SHP77 (cell line): ENCODE results near the gene KRTAP10-11.
"Not testable (repeated sequence)": the region's sequence is repeated elsewhere in the genome, so short reads cannot be mapped to it uniquely, and the experiment has no call there.

Experiments used
- DNase-seq, 2 experiments: peaks; one replicate each; lab custom pipeline; 2025; lab: John Stamatoyannopoulos, UW

Gene KRTAP10-11

DNA sequence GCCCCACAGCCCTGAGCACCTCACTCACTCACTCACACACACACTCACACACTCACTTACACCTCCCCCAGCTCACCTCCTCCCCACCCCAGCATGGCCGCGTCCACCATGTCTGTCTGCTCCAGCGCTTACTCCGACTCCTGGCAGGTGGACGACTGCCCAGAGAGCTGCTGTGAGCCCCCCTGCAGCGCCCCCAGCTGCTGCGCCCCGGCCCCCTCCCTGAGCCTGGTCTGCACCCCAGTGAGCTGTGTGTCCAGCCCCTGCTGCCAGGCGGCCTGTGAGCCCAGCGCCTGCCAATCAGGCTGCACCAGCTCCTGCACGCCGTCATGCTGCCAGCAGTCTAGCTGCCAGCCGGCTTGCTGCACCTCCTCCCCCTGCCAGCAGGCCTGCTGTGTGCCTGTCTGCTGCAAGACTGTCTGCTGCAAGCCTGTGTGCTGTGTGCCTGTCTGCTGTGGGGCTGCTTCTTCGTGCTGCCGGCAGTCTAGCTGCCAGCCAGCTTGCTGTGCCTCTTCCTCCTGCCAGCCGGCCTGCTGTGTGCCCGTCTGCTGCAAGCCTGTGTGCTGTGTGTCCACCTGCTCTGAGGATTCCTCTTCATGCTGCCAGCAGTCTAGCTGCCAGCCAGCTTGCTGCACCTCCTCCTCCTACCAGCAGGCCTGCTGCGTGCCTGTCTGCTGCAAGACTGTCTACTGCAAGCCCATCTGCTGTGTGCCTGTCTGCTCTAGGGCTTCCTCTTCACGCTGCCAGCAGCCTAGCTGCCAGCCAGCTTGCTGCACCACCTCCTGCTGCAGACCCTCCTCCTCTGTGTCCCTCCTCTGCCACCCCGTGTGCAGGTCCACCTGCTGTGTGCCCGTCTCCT lies at the start of gene KRTAP10-11:
KRTAP10-11 (plus strand) TSS at position 49 of the 856 bp plus-strand sequence; CDS start at position 94, 45 bp downstream.
- peak in 1 of 2 experiments; percentile 53 for DNase-seq

GRCh38 chr21:44598061-44598460 lies 48.2 kb upstream of the KRTAP10-11 start:
- no peak for DNase-seq

GRCh38 chr21:44599264-44600029 lies 46.8 kb upstream of the KRTAP10-11 start:
- no peak for DNase-seq

DNA sequence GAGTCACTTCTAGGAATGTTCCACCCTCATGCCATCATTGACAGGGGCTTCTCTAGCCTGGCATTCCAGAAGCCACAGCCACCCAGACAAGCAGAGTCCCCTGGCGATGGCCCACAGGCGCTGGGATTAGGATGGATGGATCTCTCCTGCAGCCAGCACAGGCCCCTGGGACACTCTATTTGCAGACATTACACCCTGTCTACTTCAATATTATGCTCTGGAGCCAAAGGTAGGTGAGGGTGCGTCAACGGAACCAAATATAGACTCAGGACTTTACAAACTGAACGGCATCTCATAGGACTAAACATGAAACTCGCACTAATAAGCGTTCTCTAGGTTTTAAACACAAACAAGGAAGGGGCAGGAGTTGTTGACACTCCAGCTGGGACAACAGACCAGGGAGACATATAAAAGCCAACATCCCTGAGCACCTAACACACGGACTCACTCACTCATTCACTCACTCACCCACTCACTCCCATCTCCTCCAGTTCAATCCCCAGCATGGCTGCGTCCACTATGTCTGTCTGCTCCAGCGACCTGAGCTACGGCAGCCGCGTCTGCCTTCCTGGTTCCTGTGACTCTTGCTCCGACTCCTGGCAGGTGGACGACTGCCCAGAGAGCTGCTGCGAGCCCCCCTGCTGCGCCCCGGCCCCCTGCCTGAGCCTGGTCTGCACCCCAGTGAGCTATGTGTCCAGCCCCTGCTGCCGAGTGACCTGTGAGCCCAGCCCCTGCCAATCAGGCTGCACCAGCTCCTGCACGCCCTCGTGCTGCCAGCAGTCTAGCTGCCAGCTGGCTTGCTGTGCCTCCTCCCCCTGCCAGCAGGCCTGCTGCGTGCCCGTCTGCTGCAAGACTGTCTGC lies 45.9 kb upstream of the KRTAP10-11 start, which contains the start of gene KRTAP10-7:
KRTAP10-7 (plus strand) TSS at position 480 of the 861 bp plus-strand sequence; CDS start at position 505, 25 bp downstream.
- not testable (repeated sequence) for DNase-seq

DNA sequence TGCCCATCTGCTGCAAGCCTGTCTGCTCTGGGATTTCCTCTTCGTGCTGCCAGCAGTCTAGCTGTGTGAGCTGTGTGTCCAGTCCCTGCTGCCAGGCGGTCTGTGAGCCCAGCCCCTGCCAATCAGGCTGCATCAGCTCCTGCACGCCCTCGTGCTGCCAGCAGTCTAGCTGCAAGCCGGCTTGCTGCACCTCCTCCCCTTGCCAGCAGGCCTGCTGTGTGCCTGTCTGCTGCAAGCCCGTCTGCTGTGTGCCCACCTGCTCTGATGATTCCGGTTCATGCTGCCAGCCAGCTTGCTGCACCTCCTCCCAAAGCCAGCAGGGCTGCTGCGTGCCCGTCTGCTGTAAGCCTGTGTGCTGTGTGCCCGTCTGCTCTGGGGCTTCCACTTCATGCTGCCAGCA lies 45.1 kb upstream of the KRTAP10-11 start:
- DNase-seq = peak; percentile 29 to 47

DNA sequence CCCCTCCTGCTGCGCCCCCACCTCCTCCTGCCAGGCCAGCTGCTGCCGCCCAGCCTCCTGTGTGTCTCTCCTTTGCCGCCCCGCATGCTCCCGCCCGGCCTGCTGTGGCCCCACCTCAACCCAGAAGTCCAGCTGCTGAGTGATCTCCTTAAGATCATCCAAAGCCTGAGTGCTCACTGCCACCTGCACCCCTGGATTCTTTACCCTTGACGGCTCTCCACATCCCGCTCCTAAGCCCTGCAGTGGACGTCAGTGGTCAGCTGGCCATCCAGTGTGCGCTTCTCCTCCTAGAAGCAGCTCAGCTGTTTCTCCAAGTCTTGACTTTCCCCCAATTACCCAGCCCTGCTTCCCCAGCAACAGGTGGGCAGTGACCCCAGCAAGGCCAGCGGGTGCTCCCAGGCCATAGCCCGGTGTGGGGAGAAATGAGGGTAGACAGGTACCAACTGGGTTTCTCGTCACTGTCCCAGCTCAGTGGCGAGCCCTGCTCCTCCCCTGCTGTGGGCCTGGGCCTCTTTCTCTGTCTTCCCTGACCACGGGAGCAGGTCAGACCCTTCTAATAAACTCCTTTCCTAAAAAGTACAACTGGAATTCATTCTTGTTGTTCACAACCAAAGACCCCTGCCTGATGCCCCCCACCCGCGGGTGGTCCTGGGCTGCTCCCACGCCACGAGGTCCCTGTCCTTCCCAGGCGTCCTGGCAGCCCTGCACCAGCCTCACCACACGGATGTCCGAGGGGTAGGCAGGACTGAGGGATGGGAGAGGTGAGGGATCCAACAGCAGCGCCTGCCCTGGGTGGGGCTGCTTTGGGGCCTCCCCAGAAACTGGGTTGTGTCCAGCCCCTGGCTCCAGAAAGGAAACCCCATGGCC lies 44.4 kb upstream of the KRTAP10-11 start:
- no peak for DNase-seq

DNA sequence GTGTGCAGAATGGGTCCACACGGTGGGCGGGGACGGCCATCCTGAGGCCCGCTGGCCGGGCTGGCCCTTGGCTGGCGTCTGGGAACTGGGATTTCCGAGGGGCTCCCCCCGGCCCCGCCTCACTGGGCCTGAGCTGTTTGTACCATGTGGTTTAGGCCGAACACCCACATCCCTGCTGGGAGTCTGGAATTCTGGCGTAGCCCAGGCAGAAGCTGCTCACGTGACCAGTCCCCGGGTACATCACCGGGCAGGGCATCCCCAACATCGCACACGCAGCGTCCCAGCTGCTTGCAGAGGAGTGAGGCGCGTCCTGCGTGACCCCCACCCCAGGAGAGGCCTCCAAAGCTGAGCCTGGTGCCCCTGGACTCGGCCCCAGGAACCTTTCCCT lies 43.8 kb upstream of the KRTAP10-11 start:
- no peak for DNase-seq

GRCh38 chr21:44603109-44603875 lies 42.9 kb upstream of the KRTAP10-11 start:
- DNase-seq = no peak

GRCh38 chr21:44603911-44604310 lies 42.3 kb upstream of the KRTAP10-11 start:
- DNase-seq = no peak

- no peak for DNase-seq
Measured at GRCh38 chr21:44606495-44606894, 39.7 kb upstream of the KRTAP10-11 start.

GRCh38 chr21:44609193-44609592 lies 37.0 kb upstream of the KRTAP10-11 start:
- no peak for DNase-seq

DNA sequence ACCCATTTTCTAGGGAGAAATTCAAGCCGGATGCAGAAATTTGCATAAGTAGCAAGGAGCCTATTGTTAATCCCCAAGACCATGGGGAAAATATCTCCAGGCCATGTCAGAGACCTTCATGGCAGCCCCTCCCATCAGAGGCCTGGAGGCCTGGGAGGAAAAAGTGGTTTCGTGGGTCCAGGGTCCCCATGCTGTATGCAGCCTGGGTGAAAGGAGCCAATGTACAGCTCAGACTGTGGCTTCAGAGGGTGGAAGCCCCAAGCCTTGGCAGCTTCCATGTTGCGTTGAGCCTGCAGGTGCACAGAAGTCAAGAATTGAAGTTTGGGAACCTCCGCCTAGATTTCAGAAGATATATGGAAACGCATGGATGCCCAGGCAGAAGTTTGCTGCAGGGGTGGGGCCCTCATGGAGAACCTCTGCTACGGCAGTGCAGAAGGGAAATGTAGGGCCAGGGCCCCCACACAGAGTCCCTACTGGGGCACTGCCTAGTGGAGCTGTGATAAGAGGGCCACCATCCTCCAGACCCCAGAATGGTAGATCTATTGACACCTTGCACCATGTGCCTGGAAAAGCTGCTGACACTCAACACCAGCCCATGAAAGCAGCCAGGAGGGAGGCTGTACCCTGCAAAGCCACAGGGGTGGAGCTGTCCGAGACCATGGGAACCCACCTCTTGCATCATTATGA lies 35.9 kb upstream of the KRTAP10-11 start:
- not testable (repeated sequence) for DNase-seq

DNA sequence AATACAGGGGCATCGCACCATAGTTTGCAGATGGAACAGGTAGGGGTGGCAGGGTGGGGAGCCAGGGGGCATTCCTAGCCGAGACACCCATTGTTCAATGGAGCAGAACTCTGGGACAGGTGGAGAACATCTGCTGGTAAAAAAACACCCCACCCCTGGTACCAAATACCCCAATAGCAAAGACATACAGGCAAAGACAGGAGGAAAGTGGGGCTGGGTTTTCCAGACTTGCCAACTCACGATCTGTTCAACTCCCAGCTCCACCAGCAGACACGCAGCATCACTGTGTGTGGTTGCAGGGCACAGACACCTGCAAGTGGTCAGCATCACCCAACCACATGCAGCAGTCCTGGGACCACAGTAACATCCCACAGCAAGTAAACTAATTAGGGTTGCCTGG lies 34.7 kb upstream of the KRTAP10-11 start:
- DNase-seq = no peak

DNA sequence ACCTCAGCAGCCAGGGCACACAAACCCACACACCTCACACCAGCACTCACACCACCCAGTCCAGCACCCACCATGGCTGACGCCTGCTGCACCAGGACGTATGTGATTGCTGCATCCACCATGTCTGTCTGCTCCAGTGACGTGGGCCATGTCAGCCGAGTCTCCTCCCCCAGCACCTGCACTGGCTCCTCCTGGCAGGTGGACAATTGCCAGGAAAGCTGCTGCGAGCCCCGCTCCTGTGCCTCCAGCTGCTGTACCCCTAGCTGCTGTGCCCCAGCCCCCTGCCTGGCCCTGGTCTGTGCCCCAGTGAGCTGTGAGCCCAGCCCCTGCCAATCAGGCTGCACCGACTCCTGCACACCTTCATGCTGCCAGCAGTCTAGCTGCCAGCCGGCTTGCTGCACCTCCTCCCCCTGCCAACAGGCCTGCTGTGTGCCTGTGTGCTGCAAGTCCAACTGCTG lies 34.2 kb upstream of the KRTAP10-11 start, which contains the start of gene KRTAP10-8:
KRTAP10-8 (plus strand) TSS at position 51 of the 458 bp plus-strand sequence; CDS start at position 73, 22 bp downstream.
- peak in 1 of 2 experiments; percentile 13 for DNase-seq

DNA sequence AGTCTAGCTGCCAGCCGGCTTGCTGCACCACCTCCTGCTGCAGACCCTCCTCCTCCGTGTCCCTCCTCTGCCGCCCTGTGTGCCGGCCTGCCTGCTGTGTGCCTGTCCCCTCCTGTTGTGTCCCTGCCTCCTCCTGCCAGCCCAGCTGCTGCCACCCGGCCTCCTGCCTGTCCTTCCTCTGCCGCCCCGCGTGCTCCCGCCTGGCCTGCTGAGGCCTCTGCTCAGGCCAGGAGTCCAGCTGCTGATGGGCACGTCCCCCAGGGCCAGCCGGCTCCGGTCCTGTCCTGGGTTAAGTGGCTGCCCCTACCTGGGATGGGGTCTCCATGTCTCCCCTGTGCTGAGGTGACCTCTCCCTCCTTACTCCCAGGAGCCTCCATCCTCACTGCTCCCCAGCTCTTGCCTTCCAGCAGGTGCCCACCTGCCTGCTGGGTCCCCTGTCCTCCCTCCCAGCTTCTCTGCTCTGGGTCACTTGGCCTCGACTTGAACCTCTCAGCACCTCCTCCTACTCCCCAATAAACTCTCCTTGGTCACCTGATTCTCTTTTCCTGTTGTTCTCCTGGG lies 33.5 kb upstream of the KRTAP10-11 start:
- no peak for DNase-seq

- DNase-seq = no peak
Measured at GRCh38 chr21:44613386-44614155, 32.6 kb upstream of the KRTAP10-11 start.

DNA sequence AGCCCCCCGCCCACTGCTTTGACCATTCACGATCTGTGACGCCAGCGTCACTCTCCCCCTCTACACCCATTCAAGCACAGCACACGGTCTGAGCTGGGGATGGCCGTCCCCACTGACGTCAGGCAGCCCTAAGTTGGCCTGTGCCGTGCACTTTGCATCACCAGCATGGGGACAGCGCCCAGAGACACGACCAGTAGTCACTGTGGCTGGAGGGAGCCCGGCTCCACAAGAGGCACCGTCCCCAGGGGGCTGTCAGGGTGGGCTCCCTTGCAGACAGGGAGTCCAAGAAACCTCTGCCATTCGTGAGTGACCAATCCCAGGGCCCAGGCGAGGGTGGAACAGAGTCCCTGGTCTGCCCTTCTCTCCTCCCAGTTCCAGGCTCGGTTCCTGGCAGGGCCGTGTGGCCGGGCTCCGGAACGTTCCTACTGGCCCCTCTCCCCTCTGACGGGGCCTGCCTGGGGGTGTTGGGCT lies 32.0 kb upstream of the KRTAP10-11 start:
- no peak for DNase-seq

DNA sequence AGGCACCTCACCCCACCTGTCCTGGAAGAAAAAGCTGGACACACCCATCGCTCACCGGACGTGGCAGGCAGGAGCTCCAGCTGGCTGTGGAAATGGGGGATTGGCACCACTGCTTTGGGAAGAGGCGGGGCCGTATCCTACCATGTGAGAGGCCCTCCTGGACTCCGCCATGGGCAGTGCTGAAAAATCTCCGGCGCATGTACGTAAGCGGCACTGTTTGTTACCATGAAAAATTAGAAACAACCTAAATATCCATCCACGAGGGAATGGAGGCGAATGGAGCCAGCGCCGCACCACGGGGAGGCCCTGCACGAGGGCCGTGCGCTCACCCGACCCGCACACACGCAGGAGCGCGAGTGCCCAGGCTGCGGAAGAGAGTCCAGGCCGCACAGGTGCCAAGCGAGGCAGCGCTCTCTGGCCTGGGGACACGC lies 31.2 kb upstream of the KRTAP10-11 start:
- DNase-seq = no peak
